HEK293 (cell line): ENCODE results near the gene ANKUB1.

Experiments
- CTCF ChIA-PET: fragments of 350-600 bp; formaldehyde crosslinking; extraction: SDS; loops from one replicate; lab custom pipeline; 2021; ENCODE audit warnings: antibody characterized with exemption; lab: Yijun Ruan, JAX
- POLR2A ChIA-PET: fragments of 300-600 bp; formaldehyde crosslinking; extraction: SDS; loops from one replicate; lab custom pipeline; 2020; ENCODE audit warnings: antibody characterized with exemption, inconsistent platforms; lab: Yijun Ruan, JAX
- H3K27ac ChIP-seq: fragments of 200-500 bp; sonication (Bioruptor generic); 2 replicates; pipeline ENCODE4 v1.5.1; 2014; ENCODE audit warnings: low read depth, low read length, control low read depth, inconsistent platforms; ENCODE audit errors: extremely low read depth
- H3K36me3 ChIP-seq, 2 experiments: fragments of 200-500 bp in 1 of 2; sonication (Bioruptor generic) in 1 of 2; 1 replicate in 1 of 2; 2 replicates in 1 of 2; pipeline ENCODE4 v1.5.1; 2014 to 2017; ENCODE audit warnings: inconsistent platforms in 2 of 2, low read length in 2 of 2; ENCODE audit not compliant: control insufficient read depth in 2 of 2, insufficient read depth in 1 of 2
- H3K4me1 ChIP-seq: fragments of 200-500 bp; sonication (Bioruptor generic); 2 replicates; pipeline ENCODE4 v1.5.1; 2014; ENCODE audit warnings: mild to moderate bottlenecking, low read length, inconsistent platforms; ENCODE audit not compliant: control insufficient read depth, insufficient read depth
- H3K4me3 ChIP-seq: 2 replicates; pipeline ENCODE4 v1.5.1; 2011; ENCODE audit warnings: low read depth, mild to moderate bottlenecking, control low read depth, low read length, moderate library complexity
- H3K9me3 ChIP-seq: fragments of 200-500 bp; sonication (Bioruptor generic); 2 replicates; pipeline ENCODE4 v1.5.1; 2014; ENCODE audit warnings: low read depth, low read length, inconsistent platforms; ENCODE audit not compliant: control insufficient read depth, insufficient read depth
- EGR2 ChIP-seq: fragments of 450-650 bp; formaldehyde crosslinking; IDR thresholded peaks from 2 replicates; pipeline ENCODE4 v1.5.1; 2016; ENCODE audit warnings: low read depth, missing biosample characterization, missing genetic modification characterization
- GLI2 ChIP-seq: fragments of 450-650 bp; formaldehyde crosslinking; IDR thresholded peaks from 2 replicates; pipeline ENCODE4; 2017; ENCODE audit warnings: missing biosample characterization, missing genetic modification characterization, low read depth, borderline replicate concordance
- IKZF3 ChIP-seq: fragments of 450-650 bp; IDR thresholded peaks from 2 replicates; pipeline ENCODE4 v1.5.0; 2018; ENCODE audit warnings: missing biosample characterization, mild to moderate bottlenecking, missing genetic modification characterization, moderate library complexity
- KLF16 ChIP-seq: fragments of 450-650 bp; formaldehyde crosslinking; IDR thresholded peaks from 2 replicates; pipeline ENCODE4 v1.5.1; 2017; ENCODE audit warnings: missing biosample characterization, missing genetic modification characterization
- MYNN ChIP-seq: fragments of 450-650 bp; formaldehyde crosslinking; IDR thresholded peaks from 2 replicates; pipeline ENCODE4 v1.5.1; 2016; ENCODE audit warnings: missing biosample characterization, missing genetic modification characterization, borderline replicate concordance
- RBAK ChIP-seq: fragments of 450-650 bp; formaldehyde crosslinking; IDR thresholded peaks from 2 replicates; pipeline ENCODE4 v1.5.1; 2016; ENCODE audit warnings: missing biosample characterization, missing genetic modification characterization
- SCRT2 ChIP-seq: fragments of 450-650 bp; formaldehyde crosslinking; IDR thresholded peaks from 2 replicates; pipeline ENCODE4 v1.5.1; 2016; ENCODE audit warnings: missing biosample characterization, missing genetic modification characterization
- YY2 ChIP-seq: fragments of 450-650 bp; formaldehyde crosslinking; IDR thresholded peaks from 2 replicates; pipeline ENCODE4 v1.5.1; 2016; ENCODE audit warnings: missing biosample characterization, missing genetic modification characterization
- ZBTB20 ChIP-seq: fragments of 450-650 bp; formaldehyde crosslinking; IDR thresholded peaks from 2 replicates; pipeline ENCODE4 v1.5.1; 2016; ENCODE audit warnings: missing biosample characterization, missing genetic modification characterization
- ZBTB21 ChIP-seq: fragments of 450-650 bp; formaldehyde crosslinking; IDR thresholded peaks from 2 replicates; pipeline ENCODE4 v1.5.1; 2017; ENCODE audit warnings: missing biosample characterization, missing genetic modification characterization
- ZEB2 ChIP-seq: fragments of 450-650 bp; formaldehyde crosslinking; IDR thresholded peaks from 2 replicates; pipeline ENCODE4 v1.5.1; 2016; ENCODE audit warnings: missing biosample characterization, missing genetic modification characterization
- ZNF10 ChIP-seq: fragments of 450-650 bp; formaldehyde crosslinking; IDR thresholded peaks from 2 replicates; pipeline ENCODE4 v1.5.1; 2017; ENCODE audit warnings: missing biosample characterization, missing genetic modification characterization
- ZNF146 ChIP-seq: fragments of 450-650 bp; formaldehyde crosslinking; IDR thresholded peaks from 2 replicates; pipeline ENCODE4 v1.5.1; 2016; ENCODE audit warnings: missing biosample characterization, missing genetic modification characterization
- ZNF16 ChIP-seq: fragments of 450-650 bp; formaldehyde crosslinking; IDR thresholded peaks from 2 replicates; pipeline ENCODE4 v1.5.1; 2016; ENCODE audit warnings: low read depth, missing biosample characterization, missing genetic modification characterization
- ZNF214 ChIP-seq: fragments of 450-650 bp; formaldehyde crosslinking; IDR thresholded peaks from 2 replicates; pipeline ENCODE4 v1.5.1; 2017; ENCODE audit warnings: missing biosample characterization, mild to moderate bottlenecking, missing genetic modification characterization, borderline replicate concordance
- ZNF350 ChIP-seq: fragments of 450-650 bp; formaldehyde crosslinking; IDR thresholded peaks from 2 replicates; pipeline ENCODE4 v1.5.0; 2017; ENCODE audit warnings: missing biosample characterization, mild to moderate bottlenecking, missing genetic modification characterization
- ZNF423 ChIP-seq: fragments of 450-650 bp; formaldehyde crosslinking; IDR thresholded peaks from 2 replicates; pipeline ENCODE4 v1.5.1; 2016; ENCODE audit warnings: missing biosample characterization, missing genetic modification characterization
- ZNF596 ChIP-seq: fragments of 450-650 bp; IDR thresholded peaks from 2 replicates; pipeline ENCODE4 v1.5.0; 2018; ENCODE audit warnings: missing biosample characterization, mild to moderate bottlenecking, missing genetic modification characterization, moderate library complexity
- TF ChIP-seq, protein P1 (sequence below): IDR thresholded peaks from 2 replicates; pipeline ENCODE4 v1.6.1; 2011; ENCODE audit warnings: mild to moderate bottlenecking, low read depth, low read length, borderline replicate concordance
- TF ChIP-seq, protein P2 (sequence below): fragments of 450-650 bp; formaldehyde crosslinking; IDR thresholded peaks from 2 replicates; pipeline ENCODE4 v1.5.1; 2017; ENCODE audit warnings: missing biosample characterization, missing genetic modification characterization
- TF ChIP-seq, protein P3 (sequence below): fragments of 450-650 bp; formaldehyde crosslinking; IDR thresholded peaks from 2 replicates; pipeline ENCODE4 v1.5.1; 2016; ENCODE audit warnings: missing biosample characterization, missing genetic modification characterization

The ANKUB1 gene

DNA sequence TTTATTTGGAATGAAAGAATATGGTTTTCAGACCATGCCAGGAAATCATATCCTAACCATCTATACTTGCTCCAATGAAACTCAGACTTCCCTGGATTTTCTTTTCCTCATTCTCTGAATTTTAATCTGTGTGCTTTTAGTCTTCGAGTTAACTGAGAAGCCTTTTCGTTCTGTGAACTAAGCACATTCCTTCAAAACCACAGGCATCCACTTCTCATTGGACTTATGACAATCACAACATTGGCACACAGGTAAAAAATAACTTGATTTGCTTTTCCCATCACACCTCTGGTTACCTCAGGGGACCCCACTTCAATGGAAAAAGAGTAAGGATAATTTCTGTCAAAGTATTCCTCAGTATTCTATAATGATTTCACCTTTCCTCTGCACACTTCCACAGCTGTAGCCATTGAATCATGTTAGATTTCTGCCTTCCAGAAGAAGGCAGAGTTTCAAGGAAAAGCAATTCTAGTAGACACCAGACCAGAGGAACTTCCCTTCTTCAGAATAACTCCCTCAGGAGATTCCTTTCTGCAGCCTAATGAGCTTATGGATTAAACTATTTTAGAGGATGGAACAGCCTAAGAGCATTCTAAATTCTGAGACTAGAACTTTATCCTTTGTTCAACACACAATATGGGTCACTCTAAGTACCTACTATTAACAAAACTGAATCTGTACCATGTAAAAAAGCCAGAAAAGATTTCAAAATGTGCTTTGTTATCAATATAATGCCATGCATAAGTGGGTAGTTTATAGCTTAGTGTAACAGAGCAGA, 56.0 kb downstream of the ANKUB1 start:
- Histone ChIP-seq H3K27ac (no peak overlapping the region), H3K9me3 (no peaks in the 10 kb centered on the region), H3K4me3 (no peak overlapping the region), H3K4me1 (no peaks in the 10 kb centered on the region), H3K36me3 (peaks cover 9 to 30% of the 10 kb centered on the region in 2 experiments)
- TF ChIP-seq, protein P1, sequence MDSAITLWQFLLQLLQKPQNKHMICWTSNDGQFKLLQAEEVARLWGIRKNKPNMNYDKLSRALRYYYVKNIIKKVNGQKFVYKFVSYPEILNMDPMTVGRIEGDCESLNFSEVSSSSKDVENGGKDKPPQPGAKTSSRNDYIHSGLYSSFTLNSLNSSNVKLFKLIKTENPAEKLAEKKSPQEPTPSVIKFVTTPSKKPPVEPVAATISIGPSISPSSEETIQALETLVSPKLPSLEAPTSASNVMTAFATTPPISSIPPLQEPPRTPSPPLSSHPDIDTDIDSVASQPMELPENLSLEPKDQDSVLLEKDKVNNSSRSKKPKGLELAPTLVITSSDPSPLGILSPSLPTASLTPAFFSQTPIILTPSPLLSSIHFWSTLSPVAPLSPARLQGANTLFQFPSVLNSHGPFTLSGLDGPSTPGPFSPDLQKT, result no peak
- no peak for TF ChIP-seq EGR2
- CTCF ChIA-PET, result interaction anchor here (1.0 to 2.0 kb wide), 2 partner anchors 16 to 19 kb away, joined by 3 to 7 read pairs; no protein-coding TSS in a partner anchor
- POLR2A ChIA-PET, result no interaction called here

DNA sequence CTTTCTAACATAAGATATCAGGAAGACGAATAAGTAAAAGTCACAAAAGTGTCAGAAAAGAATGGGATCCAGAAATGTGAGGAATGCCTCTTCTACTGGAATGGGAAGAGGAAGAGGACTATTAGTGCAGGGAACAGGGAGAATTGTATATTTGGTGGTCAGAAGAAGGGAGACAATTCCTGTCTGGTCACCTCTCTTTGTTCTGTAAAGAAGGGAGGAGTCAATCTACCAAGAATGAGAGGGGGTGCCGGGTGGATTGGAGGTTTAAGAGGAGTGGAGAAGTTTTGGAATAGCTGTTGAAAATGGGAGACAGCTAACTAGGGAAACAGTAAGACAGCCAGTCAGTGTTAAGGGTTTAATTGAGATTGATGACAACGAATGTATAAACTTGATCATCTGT, 60.1 kb downstream of the ANKUB1 start:
- Histone ChIP-seq H3K4me3 (no peak overlapping the region), H3K4me1 (no peaks in the 10 kb centered on the region), H3K36me3 (peaks cover 0 to 3% of the 10 kb centered on the region in 2 experiments; a peak in 1 of 3 replicates), H3K9me3 (no peaks in the 10 kb centered on the region), H3K27ac (no peak overlapping the region)
- ChIA-PET POLR2A (no interaction called here), CTCF (no interaction called here)
- TF ChIP-seq ZBTB20 (tag by site-specific recombination), result no peak
- no peak for TF ChIP-seq GLI2
- no peak for TF ChIP-seq ZNF214
- no peak for TF ChIP-seq ZEB2 (tag by site-specific recombination)
- TF ChIP-seq KLF16 (tag by site-specific recombination), result no peak
- TF ChIP-seq YY2, result no peak
- TF ChIP-seq ZNF16 (tag by site-specific recombination), result no peak
- no peak for TF ChIP-seq ZNF146 (tag by site-specific recombination)
- TF ChIP-seq MYNN, result no peak
- TF ChIP-seq ZBTB21 (tag by site-specific recombination), result no peak
- TF ChIP-seq, protein P2, sequence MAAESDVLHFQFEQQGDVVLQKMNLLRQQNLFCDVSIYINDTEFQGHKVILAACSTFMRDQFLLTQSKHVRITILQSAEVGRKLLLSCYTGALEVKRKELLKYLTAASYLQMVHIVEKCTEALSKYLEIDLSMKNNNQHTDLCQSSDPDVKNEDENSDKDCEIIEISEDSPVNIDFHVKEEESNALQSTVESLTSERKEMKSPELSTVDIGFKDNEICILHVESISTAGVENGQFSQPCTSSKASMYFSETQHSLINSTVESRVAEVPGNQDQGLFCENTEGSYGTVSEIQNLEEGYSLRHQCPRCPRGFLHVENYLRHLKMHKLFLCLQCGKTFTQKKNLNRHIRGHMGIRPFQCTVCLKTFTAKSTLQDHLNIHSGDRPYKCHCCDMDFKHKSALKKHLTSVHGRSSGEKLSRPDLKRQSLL (tag by site-specific recombination), result no peak
- no peak for TF ChIP-seq ZNF10 (tag by site-specific recombination)
- TF ChIP-seq, protein P3, sequence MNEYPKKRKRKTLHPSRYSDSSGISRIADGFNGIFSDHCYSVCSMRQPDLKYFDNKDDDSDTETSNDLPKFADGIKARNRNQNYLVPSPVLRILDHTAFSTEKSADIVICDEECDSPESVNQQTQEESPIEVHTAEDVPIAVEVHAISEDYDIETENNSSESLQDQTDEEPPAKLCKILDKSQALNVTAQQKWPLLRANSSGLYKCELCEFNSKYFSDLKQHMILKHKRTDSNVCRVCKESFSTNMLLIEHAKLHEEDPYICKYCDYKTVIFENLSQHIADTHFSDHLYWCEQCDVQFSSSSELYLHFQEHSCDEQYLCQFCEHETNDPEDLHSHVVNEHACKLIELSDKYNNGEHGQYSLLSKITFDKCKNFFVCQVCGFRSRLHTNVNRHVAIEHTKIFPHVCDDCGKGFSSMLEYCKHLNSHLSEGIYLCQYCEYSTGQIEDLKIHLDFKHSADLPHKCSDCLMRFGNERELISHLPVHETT (tag by site-specific recombination), result no peak
- no peak for TF ChIP-seq ZNF423 (tag by site-specific recombination)
- no peak for TF ChIP-seq IKZF3 (tag by site-specific recombination)
- TF ChIP-seq ZNF596 (tag by site-specific recombination), result no peak
- TF ChIP-seq SCRT2, result no peak
- no peak for TF ChIP-seq ZNF350 (tag by site-specific recombination)
- no peak for TF ChIP-seq RBAK
